ENCODE data around the gene FAM20C. TPM values are rescaled to one million over a fixed set of nuclear protein-coding genes. Genes with fewer than 3 reads are reported as not detected.

FAM20C gene
- total RNA-seq: 1.3 and 2.4 TPM in 2 replicates

DNA sequence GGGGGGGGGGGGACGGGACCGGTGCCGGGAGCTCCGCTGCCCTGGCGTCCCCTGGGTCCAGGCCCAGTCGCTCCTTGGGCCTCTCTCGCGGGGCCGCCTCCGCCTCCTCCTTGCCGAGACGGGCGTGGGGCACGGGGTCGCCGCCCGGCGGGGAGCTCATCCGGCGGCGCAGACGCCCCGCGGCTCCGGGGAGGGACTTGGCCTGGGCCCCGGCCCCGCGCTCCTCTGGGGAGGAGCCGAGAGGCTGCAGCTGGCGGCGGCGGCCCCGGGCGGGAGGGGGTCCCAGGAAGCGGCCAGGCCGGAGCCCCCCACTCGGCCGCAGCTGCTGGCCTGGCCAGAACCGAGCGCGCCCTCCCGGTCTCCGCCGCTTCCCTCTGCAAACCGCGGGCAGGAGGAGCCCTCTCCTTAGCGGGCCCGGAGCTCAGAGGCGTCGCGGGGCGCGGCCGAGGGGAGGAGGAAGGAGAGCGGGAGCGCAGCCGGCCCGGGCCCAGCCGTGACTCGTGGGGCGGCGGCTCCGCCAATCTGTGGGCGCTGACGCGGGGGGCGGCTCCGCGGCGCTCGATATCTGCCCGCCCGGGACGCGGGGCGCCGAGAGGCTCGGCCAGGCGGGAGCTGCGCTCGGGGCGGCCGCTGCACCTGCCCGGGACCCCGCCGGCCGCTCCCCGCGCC lies at the start of gene FAM20C:
TSS of gene FAM20C (plus strand) at position 591 of the 669 bp plus-strand sequence. CDS start 629 bp downstream, outside the sequence.
- DNase-seq (ENCODE audit: low read depth) (peak; percentile 47), FAIRE-seq (no peak)
- H3K4me3 ChIP-seq (ENCODE audit: low read depth, low read length): peak within 1 kb of the TSS; percentile 43
- TF ChIP-seq, protein P1, sequence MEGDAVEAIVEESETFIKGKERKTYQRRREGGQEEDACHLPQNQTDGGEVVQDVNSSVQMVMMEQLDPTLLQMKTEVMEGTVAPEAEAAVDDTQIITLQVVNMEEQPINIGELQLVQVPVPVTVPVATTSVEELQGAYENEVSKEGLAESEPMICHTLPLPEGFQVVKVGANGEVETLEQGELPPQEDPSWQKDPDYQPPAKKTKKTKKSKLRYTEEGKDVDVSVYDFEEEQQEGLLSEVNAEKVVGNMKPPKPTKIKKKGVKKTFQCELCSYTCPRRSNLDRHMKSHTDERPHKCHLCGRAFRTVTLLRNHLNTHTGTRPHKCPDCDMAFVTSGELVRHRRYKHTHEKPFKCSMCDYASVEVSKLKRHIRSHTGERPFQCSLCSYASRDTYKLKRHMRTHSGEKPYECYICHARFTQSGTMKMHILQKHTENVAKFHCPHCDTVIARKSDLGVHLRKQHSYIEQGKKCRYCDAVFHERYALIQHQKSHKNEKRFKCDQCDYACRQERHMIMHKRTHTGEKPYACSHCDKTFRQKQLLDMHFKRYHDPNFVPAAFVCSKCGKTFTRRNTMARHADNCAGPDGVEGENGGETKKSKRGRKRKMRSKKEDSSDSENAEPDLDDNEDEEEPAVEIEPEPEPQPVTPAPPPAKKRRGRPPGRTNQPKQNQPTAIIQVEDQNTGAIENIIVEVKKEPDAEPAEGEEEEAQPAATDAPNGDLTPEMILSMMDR (IDR thresholded peaks at IDR 0.05; ENCODE audit: insufficient read depth, low read length, severe bottlenecking): no peak
- peaks cover 3% of the 10 kb centered on the region for H3K27me3 ChIP-seq (ENCODE audit: control insufficient read depth, insufficient read depth, low read length)
- peaks cover 2% of the 10 kb centered on the region for H3K36me3 ChIP-seq (ENCODE audit: control insufficient read depth, insufficient read depth, low read length)

DNA sequence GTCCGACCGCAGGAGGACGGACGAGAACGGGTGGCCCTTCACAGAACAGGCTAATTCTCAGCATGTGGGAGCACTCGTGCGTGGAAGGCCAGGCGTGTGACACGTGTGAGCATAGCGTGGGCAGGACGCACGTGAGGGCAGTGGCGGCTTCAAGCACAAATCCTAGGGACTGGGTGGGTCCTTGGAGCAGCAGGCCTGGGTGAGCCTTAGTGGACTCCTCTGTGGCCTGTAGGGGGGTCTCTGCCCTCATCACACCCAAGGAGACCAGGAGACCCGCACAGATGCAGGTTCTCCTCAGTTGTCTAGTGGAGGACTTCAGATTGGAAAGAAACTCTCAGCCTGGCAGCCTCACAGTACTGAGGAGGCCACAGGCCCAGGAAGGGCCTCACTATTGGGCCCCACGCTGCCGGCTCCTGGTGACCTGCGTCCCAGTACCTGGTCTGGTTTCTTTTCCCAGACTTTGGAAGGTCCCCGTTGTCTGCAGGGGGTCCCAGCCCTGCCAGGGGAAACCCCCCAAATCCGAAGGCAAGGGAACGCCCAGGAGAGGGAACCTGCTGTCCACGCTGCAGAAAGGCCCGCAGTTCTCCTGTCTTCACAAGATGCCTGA lies 49.1 kb upstream of the FAM20C start:
- Histone ChIP-seq H3K36me3 (ENCODE audit: control insufficient read depth, insufficient read depth, low read length) (no peaks in the 10 kb centered on the region), H3K27me3 (ENCODE audit: control insufficient read depth, insufficient read depth, low read length) (no peaks in the 10 kb centered on the region), H3K4me3 (ENCODE audit: low read depth, low read length) (no peak overlapping the region)
- no peak for DNase-seq (ENCODE audit: low read depth)
- FAIRE-seq: no peak
- TF ChIP-seq, protein P1 (IDR thresholded peaks at IDR 0.05; ENCODE audit: insufficient read depth, low read length, severe bottlenecking): no peak

- Histone ChIP-seq H3K36me3 (ENCODE audit: control insufficient read depth, insufficient read depth, low read length) (no peaks in the 10 kb centered on the region), H3K27me3 (ENCODE audit: control insufficient read depth, insufficient read depth, low read length) (no peaks in the 10 kb centered on the region), H3K4me3 (ENCODE audit: low read depth, low read length) (no peak overlapping the region)
- FAIRE-seq: no peak
- DNase-seq (ENCODE audit: low read depth): no peak
- TF ChIP-seq, protein P1 (IDR thresholded peaks at IDR 0.05; ENCODE audit: insufficient read depth, low read length, severe bottlenecking): no peak
These were observed 48.4 kb upstream of the FAM20C start for GRCh38 chr7:143811-144453.

DNA sequence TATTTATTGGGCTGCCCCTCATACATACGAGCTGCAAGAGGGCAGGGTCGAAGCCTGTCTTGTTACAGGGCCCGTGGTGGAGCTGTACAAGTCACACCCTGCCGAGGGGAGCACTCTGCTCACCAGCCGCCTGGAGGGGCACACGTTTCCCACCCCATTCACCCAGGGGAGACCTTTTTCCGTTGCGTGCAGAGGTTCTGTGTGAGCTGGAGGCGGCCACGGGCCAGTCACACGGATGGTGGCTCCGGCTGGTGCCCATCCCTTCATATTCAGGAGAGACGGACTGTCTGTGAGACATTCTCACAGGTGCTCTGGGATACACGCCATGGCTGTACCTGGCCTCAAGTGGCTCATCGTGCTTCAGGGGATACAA lies 47.9 kb upstream of the FAM20C start:
- no peak for FAIRE-seq
- Histone ChIP-seq H3K36me3 (ENCODE audit: control insufficient read depth, insufficient read depth, low read length) (no peaks in the 10 kb centered on the region), H3K27me3 (ENCODE audit: control insufficient read depth, insufficient read depth, low read length) (no peaks in the 10 kb centered on the region), H3K4me3 (ENCODE audit: low read depth, low read length) (no peak overlapping the region)
- DNase-seq (ENCODE audit: low read depth): no peak
- TF ChIP-seq, protein P1 (IDR thresholded peaks at IDR 0.05; ENCODE audit: insufficient read depth, low read length, severe bottlenecking): no peak

DNA sequence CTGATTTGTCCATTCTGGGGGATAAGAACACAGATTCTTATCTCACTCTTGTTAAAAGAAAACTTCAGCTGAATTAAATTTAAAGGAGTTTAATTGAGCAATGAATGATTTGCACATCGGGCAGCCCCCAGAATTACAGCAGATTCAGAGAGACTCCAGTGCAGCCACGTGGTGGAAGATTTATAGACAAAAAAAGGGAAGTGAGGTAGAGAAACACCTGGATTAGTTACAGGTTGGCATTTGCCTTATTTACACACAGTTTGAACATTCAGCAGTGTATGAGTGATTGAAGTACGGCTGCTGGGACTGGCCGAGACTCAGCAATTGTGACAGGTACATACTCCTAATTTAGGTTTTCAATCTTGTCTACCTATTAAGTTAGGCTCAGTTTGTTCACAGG lies 46.5 kb upstream of the FAM20C start:
- DNase-seq (ENCODE audit: low read depth) (no peak), FAIRE-seq (no peak)
- no peaks in the 10 kb centered on the region for H3K27me3 ChIP-seq (ENCODE audit: control insufficient read depth, insufficient read depth, low read length)
- TF ChIP-seq, protein P1 (IDR thresholded peaks at IDR 0.05; ENCODE audit: insufficient read depth, low read length, severe bottlenecking): no peak
- no peaks in the 10 kb centered on the region for H3K36me3 ChIP-seq (ENCODE audit: control insufficient read depth, insufficient read depth, low read length)
- H3K4me3 ChIP-seq (ENCODE audit: low read depth, low read length): no peak overlapping the region
